ENCODE measurements around the gene PKD1. TPM values are rescaled to one million over a fixed set of nuclear protein-coding genes. Genes with fewer than 3 reads are reported as not detected.
"Not testable (repeated sequence)": the region's sequence is repeated elsewhere in the genome, so short reads cannot be mapped to it uniquely, and the experiment has no call there.

PKD1 gene
- total RNA-seq, 1 donor from 2014 or later = 70.0 TPM

DNA sequence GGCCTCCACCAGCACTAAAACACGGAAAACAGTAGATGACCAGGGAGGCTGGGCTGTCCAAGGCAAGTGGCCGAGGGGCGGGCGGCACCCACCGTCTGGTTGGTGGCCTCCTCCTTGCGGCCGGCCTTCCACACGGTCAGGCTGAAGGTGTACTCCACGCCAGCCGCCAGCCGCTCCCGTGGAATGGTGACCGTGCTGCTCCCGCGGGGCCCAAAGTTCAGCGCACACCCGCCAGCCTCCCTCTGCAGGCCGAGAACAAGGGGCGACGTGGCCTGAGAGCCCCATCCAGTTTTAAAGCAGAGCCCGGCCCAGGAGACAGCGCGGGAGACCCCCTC is 27.9 kb downstream of the PKD1 start:
- H3K27me3 Mint-ChIP-seq (ENCODE audit: unreplicated experiment); H3K4me1 Mint-ChIP-seq (ENCODE audit: unreplicated experiment); H3K9me3 Mint-ChIP-seq (ENCODE audit: unreplicated experiment); H3K36me3 Mint-ChIP-seq (ENCODE audit: low read depth, unreplicated experiment); H3K27ac Mint-ChIP-seq (ENCODE audit: unreplicated experiment); DNase-seq (ENCODE audit: low spot score): not testable (repeated sequence)
- peak overlapping the region; percentile 54 for H3K4me3 Mint-ChIP-seq (ENCODE audit: unreplicated experiment)

DNA sequence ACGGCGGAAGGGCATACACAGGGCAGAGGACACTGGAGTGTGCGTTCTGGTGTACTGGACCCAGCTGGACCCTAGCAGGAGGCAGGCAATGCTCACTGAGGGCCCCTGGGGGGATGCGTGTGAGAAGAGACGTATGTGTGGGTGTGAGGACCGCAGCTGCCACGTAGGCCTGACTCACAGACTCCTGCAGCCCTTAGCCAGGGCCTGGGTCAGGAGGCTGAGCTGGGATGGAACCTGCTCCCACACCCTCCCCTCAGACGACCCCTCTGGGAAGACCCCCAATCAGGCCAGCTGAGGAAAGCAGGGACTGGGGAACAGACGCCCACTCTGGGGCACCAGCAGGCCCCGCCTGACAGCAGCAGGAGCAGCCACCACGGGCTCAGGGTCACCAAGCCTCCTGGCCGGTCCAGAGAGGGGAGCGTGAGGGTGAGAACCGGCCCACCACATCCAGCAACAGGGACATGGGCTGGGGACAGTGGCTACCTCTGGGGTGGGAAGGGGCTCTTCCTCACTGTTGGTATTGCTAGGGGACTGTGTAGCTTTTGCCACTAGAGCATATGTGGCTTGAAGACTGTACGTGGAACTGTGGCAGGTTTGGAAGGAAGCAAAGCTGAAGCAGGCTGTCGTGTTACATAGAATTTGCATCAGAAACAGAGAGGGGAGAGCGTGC is 28.4 kb downstream of the PKD1 start:
- not testable (repeated sequence) for H3K36me3 Mint-ChIP-seq (ENCODE audit: low read depth, unreplicated experiment); H3K4me1 Mint-ChIP-seq (ENCODE audit: unreplicated experiment); DNase-seq (ENCODE audit: low spot score); H3K27ac Mint-ChIP-seq (ENCODE audit: unreplicated experiment); H3K9me3 Mint-ChIP-seq (ENCODE audit: unreplicated experiment); H3K27me3 Mint-ChIP-seq (ENCODE audit: unreplicated experiment)
- peak overlapping the region; percentile 54 for H3K4me3 Mint-ChIP-seq (ENCODE audit: unreplicated experiment)

DNA sequence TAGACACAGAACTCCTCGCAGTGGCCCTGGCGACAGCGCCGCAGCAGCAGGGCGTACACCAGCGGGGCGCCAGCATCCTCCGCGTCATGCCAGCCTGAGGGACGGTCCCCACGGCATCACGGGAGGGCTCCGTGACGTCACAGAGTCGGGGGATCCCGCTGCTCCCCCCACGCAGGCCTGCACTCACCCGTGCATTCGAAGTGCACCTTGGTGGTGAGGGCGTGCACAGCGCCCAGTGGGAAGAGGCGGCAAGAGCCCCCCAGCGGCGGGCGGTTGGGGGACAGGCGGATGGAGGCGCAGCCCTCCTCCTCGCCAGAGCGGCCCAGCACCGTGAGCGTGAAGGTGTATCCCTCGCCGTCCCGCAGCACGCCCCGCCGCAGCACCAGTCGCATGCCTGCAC is 29.5 kb downstream of the PKD1 start:
- H3K27me3 Mint-ChIP-seq (ENCODE audit: unreplicated experiment); DNase-seq (ENCODE audit: low spot score); H3K4me3 Mint-ChIP-seq (ENCODE audit: unreplicated experiment); H3K27ac Mint-ChIP-seq (ENCODE audit: unreplicated experiment); H3K9me3 Mint-ChIP-seq (ENCODE audit: unreplicated experiment); H3K4me1 Mint-ChIP-seq (ENCODE audit: unreplicated experiment); H3K36me3 Mint-ChIP-seq (ENCODE audit: low read depth, unreplicated experiment): not testable (repeated sequence)

DNA sequence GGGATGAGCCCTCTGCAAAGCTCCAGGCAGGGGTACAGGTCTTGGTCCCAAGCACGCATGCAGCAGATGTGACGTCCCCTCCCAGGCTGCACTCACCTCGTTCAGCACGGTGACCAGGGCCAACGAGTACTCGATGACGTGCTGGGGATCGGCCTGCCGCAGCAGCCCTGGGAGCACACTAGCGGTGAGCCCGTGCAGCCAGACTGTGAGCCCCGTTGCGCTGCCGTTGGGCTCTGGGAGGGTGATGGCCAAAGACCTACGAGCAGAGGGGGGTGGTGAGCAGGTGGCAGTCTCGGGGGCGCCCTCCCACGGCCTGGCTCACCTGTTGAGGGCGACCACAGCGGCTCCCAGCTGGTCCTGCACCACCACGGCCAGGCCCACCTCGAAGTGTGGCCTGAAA is 29.9 kb downstream of the PKD1 start:
- not testable (repeated sequence) for DNase-seq (ENCODE audit: low spot score); H3K9me3 Mint-ChIP-seq (ENCODE audit: unreplicated experiment); H3K4me1 Mint-ChIP-seq (ENCODE audit: unreplicated experiment); H3K4me3 Mint-ChIP-seq (ENCODE audit: unreplicated experiment); H3K27ac Mint-ChIP-seq (ENCODE audit: unreplicated experiment); H3K27me3 Mint-ChIP-seq (ENCODE audit: unreplicated experiment); H3K36me3 Mint-ChIP-seq (ENCODE audit: low read depth, unreplicated experiment)

DNA sequence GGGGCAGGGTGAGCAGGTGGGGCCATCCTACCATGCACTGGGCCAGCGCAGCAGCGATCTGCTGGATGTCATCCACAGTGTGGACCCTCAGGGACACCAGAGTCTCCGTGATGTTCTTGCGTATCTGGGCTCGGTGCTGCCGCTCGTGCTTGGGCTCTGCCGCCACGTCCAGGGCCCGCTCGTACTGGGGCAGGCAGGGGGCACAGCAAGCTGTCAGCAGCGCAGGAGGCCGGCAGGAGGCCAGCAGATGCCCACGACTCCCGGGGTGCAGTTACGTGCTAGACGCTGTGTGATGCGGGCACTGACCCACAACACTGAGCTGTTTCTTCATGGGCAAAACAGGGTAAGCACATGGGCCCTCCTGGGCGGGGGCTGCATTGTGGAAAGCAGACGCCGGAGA is 30.4 kb downstream of the PKD1 start:
- H3K4me1 Mint-ChIP-seq (ENCODE audit: unreplicated experiment); H3K4me3 Mint-ChIP-seq (ENCODE audit: unreplicated experiment); H3K9me3 Mint-ChIP-seq (ENCODE audit: unreplicated experiment); H3K27ac Mint-ChIP-seq (ENCODE audit: unreplicated experiment); H3K27me3 Mint-ChIP-seq (ENCODE audit: unreplicated experiment); DNase-seq (ENCODE audit: low spot score); H3K36me3 Mint-ChIP-seq (ENCODE audit: low read depth, unreplicated experiment): not testable (repeated sequence)

DNA sequence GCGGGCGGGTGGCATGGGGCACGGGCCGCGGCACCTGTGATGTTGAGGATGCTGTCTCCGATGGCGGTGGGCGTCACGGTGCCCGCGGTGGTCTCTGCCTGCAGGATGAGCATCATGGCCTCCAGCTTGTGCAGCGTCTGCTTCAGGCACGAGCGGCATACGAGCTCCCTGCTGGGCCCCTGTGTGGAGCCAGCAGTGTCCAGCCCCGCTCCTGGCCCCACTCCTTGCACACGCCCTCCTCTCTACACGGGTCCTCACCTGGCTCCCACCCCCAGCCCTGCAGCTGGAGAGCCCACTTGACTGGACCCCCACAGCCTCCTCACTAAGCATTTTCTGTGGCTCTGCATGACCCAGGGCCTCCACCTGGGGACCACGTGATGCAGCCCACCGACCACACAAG is 31.2 kb downstream of the PKD1 start:
- not testable (repeated sequence) for H3K36me3 Mint-ChIP-seq (ENCODE audit: low read depth, unreplicated experiment)

DNA sequence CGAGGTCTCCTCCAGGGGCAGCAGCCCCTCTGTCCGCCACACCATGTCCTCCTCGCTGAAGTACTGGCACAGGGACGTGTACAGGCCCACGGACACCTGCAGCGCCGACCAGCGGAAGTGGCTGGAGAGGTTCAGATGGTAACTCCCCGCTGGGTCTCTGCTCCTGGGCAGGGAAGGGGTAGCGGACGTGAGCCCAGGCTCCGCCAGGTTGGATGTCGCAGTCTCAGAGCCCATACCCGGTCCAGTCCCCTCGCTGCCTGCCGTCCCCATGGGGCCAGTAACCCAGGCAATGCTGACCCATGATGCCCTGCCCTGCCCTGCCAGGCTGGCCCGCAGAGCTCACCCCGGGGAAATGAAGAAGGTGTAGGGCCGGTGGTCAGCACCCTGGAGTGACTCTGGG is 33.2 kb downstream of the PKD1 start:
- H3K27me3 Mint-ChIP-seq (ENCODE audit: unreplicated experiment) = peaks cover 6% of the 10 kb centered on the region
- H3K27ac Mint-ChIP-seq (ENCODE audit: unreplicated experiment) = no peak overlapping the region

More for the DNA sequence above, 31.2 kb downstream of the PKD1 start:
- H3K27ac Mint-ChIP-seq (ENCODE audit: unreplicated experiment); DNase-seq (ENCODE audit: low spot score); H3K27me3 Mint-ChIP-seq (ENCODE audit: unreplicated experiment); H3K4me3 Mint-ChIP-seq (ENCODE audit: unreplicated experiment); H3K9me3 Mint-ChIP-seq (ENCODE audit: unreplicated experiment); H3K4me1 Mint-ChIP-seq (ENCODE audit: unreplicated experiment): not testable (repeated sequence)

DNA sequence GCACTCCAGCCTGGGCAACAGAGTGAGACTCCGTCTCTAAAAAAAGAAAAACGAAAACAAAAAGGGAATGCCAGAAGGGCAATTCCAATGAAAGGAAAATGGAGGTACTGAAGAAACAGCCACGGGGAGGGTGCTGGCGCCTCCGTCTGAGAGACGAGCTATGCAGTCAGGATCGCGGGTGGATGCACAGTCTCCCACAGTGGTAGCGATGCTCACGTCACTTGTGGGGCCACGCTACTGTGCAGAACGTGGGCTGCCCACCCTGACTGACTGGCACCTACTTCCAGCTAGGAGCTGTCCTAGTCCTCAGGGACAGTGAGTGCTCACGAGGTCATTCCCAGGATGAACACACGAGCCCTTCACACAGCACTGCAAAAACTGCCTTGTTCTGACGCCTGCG is 34.1 kb downstream of the PKD1 start:
- H3K9me3 Mint-ChIP-seq (ENCODE audit: unreplicated experiment); H3K4me1 Mint-ChIP-seq (ENCODE audit: unreplicated experiment); H3K27me3 Mint-ChIP-seq (ENCODE audit: unreplicated experiment); H3K4me3 Mint-ChIP-seq (ENCODE audit: unreplicated experiment); H3K27ac Mint-ChIP-seq (ENCODE audit: unreplicated experiment); H3K36me3 Mint-ChIP-seq (ENCODE audit: low read depth, unreplicated experiment); DNase-seq (ENCODE audit: low spot score): not testable (repeated sequence)

More for the DNA sequence above, 33.2 kb downstream of the PKD1 start:
- no peaks in the 10 kb centered on the region for H3K4me1 Mint-ChIP-seq (ENCODE audit: unreplicated experiment)
- no peak overlapping the region for H3K4me3 Mint-ChIP-seq (ENCODE audit: unreplicated experiment)
- TF ChIP-seq, protein P1, sequence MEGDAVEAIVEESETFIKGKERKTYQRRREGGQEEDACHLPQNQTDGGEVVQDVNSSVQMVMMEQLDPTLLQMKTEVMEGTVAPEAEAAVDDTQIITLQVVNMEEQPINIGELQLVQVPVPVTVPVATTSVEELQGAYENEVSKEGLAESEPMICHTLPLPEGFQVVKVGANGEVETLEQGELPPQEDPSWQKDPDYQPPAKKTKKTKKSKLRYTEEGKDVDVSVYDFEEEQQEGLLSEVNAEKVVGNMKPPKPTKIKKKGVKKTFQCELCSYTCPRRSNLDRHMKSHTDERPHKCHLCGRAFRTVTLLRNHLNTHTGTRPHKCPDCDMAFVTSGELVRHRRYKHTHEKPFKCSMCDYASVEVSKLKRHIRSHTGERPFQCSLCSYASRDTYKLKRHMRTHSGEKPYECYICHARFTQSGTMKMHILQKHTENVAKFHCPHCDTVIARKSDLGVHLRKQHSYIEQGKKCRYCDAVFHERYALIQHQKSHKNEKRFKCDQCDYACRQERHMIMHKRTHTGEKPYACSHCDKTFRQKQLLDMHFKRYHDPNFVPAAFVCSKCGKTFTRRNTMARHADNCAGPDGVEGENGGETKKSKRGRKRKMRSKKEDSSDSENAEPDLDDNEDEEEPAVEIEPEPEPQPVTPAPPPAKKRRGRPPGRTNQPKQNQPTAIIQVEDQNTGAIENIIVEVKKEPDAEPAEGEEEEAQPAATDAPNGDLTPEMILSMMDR (IDR thresholded peaks at IDR 0.05; ENCODE audit: unreplicated experiment) = no peak
- peaks cover 5% of the 10 kb centered on the region for H3K36me3 Mint-ChIP-seq (ENCODE audit: low read depth, unreplicated experiment)
- no peak for DNase-seq (ENCODE audit: low spot score)
- no peaks in the 10 kb centered on the region for H3K9me3 Mint-ChIP-seq (ENCODE audit: unreplicated experiment)

DNA sequence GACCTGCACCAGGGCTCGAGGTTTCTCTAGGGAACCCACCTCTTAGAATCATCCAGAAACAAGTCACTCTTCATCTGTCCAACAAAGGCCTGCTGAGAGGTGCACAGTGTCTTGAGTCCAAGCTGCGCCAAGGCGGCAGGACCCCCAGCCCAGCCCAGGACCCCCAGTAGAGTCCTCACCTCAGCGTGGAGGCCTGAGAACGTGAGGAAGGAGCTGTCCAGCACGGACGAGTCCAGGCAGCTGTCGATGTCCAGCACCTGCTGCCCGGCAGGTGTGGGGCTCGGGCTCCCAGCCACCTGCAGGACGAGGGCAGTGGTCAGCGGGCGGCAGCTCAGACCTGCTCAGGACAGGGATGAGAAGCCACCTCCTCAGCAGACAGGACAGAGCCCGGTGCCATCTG is 38.0 kb downstream of the PKD1 start:
- H3K4me3 Mint-ChIP-seq (ENCODE audit: unreplicated experiment); H3K27me3 Mint-ChIP-seq (ENCODE audit: unreplicated experiment); H3K27ac Mint-ChIP-seq (ENCODE audit: unreplicated experiment); DNase-seq (ENCODE audit: low spot score); H3K9me3 Mint-ChIP-seq (ENCODE audit: unreplicated experiment); H3K4me1 Mint-ChIP-seq (ENCODE audit: unreplicated experiment): not testable (repeated sequence)
- peaks cover 12% of the 10 kb centered on the region for H3K36me3 Mint-ChIP-seq (ENCODE audit: low read depth, unreplicated experiment)
